HuH-7 (cell line): ENCODE results near the gene NOD1.
"Not testable (repeated sequence)": the region's sequence is repeated elsewhere in the genome, so short reads cannot be mapped to it uniquely, and the experiment has no call there.

ENCODE experiments used
- DNase-seq: peaks from one replicate; pipeline ENCODE4 v3.0.0; 2011; ENCODE audit warnings: low spot score

Gene NOD1

DNA sequence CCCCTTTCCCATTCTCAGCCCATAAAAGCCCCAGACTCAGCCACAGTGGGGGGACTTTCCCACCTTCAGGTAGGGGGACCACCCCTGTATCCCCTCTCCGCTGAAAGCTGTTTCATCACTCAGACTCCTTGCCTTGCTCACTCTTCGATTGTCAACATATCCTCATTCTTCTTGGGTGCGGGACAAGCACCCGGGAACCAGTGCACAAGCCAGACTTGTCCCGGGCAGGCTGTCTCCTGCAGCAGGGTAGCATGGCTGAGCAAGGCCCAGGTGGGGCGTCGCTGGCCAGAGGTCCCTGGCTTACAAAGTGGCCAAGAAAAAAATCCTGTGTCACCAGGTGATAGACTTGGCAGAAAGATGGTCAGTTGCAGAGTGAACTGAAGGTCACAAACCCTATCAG is 64.7 kb downstream of the NOD1 start:
- no peak for DNase-seq

DNA sequence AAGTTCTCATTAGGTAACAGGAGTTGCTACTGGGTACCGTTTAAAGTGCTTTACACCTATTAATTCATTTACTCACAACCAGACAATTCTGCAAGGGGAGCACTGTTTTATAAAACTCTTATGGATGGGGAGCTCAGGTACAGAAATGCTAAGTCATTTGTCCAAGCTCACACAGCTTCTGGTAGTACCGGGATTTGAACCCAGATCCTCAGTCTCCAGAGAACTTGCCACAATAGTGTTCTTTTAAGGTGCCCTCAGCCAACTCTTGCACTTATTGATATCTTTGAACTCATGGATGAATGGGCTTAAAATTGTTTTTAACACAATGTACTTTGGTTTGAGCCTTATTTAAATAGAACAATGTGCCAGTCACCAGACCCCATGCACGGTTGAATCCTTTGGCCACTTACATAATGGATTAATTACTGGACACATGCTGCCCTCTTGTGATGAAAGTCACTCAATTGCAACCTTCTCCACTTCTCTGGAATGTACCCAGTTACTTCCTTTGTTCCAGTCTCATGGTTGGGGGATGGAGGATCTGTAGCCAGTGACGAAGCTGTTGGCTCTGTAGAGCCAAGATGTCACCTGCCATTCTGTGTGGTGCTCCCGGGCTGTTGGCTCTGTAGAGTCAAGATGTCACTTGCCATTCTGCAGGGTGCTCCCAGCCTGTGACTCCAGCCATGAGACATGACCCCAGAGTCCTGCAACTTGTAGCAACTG is 65.6 kb downstream of the NOD1 start:
- DNase-seq, result peak; percentile 35

DNA sequence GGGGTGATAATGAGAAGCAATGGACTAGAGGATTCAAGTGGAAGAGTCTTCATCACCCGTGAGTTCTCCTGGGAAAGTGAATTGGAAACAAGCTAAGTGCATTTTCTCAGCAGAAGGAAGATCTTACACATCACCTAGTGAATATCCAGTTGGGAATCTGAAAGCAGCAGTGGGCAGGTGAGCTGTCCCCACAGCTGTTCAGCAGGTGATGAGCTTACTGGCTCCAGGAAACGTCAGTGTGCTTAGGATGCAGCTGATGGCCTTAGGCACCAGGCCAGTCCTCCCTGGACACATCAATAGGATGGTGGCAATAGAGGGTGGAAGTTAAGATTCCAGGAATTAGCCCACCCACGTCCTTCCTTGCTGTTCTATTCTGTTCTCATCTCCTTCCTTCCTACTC is 66.7 kb downstream of the NOD1 start:
- no peak for DNase-seq

DNA sequence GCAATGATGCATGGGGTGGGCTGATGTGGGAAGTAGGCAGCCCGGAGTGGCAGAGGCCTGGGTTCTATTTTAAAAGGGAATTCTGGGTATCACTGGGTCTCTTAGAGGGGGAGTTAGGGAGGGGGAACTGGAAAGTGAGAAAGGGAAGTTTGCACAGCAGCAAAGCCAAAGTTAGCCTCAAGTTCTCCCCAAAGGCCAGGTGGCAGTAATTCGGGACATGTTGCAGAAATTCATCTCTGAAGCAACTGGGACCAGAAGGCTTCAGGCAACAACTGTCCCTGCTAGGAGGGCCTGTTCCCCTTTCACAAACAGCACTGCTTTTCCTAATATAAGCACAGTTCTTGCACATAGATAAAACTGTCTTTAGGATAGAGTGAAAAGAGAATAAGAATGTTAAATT is 67.4 kb downstream of the NOD1 start:
- no peak for DNase-seq

DNA sequence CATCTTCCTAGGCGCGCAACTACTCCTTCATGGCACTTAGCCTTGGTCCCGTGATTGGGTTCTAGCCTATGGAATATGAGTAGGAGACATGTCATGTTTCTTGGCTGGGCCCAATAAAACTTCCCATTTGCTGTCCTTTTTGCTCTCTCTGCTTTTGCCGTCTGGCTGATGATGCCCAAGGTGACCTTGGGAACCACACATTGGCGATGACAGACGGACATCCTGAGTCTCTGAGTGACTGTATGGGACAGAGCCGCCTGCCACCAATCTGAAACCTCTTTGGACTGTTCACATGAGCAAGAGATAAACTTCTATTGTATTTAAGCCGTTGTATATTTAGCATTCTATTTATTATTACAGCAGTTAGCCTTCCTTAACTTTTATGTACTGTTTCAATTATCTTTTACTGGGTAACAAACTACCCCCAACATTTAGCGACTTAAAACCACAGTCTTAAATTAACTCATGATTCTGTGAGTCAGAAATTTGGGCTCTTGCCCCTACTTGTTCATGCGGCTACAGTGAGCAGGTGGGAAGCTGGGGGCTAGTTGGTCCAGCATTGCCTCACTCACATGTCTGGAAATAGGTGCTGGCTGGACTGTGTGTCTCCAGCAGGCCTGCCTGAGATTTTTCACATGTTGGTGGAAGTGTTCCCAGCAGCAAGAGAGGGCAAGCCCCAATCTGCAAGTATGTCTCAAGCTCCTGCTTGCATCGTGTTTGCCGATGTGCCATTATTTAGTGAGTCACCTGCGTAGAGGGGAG is 71.7 kb downstream of the NOD1 start:
- DNase-seq, result no peak

DNA sequence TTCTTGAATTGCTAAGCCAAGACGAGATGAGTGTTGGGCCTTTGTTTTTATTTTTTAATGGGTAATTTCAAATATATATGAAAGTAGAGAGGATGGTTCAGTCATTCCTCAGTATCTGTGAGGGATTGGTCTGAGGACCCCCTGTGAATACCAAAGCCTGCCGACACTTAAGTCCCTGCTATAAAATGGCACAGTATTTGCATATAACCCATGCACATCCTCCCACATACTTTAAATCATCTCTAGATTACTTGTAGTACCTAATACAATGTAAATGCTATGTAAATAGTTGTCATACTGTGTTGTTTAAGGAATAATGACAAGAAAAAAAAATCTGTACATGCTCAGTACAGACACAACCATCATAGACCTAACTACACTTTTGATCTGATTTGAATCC is 73.4 kb downstream of the NOD1 start:
- no peak for DNase-seq

DNA sequence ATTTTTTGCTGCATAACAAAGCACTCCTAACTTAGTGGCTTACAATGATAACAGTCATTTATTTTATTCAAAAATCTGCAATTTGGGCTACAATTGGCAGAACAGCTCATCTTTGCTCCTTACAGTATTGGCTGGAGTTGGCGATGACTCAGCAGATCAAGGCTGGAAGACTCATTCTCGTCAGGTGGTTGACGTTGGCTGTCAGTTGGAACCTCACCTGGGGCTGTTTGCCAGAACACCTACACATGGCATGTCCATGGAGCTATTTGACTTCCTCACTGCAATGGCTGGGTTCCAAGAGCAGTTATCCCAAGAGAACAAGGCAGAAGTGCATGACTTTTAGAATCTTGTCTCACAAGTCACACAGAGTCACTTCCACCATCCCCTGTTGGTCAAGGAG is 75.1 kb downstream of the NOD1 start:
- DNase-seq, result no peak

DNA sequence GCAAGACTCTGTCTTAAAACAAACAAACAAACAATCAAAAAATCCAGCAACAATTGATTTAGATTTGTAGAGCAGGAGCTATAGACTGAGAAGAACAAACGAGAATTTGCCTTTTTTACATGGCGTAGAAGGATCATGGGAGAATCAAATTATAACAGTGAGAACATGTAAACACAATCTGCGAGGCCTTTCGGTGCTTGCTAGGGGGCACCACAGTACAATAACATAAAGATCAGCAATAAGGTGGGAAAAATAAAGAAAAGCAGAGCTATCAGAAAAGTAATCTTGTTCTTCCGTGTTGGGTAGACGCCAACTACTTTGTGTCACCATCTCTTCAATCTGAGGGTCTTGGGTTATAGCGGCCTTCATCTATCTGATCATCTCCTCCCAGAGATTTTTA is 82.2 kb downstream of the NOD1 start:
- DNase-seq, result no peak

DNA sequence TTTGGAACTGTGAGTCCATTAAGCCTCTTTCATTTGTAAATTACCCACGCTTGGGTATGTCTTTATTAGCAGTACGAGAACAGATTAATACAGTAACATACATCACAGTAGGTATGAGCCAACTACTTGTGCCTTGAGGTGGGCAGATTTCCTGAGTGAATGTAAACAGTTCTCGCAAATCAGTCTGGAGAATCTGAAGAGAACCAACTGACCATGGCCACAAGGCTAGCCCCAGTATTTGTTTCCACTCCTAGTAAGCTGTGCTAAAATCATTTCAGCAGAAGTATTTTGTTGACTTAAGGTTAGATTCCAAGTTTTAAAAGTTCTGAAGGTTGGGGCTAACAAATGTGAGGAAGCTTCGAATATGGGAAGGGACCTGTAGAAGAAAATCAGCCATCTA is 82.9 kb downstream of the NOD1 start:
- no peak for DNase-seq

DNA sequence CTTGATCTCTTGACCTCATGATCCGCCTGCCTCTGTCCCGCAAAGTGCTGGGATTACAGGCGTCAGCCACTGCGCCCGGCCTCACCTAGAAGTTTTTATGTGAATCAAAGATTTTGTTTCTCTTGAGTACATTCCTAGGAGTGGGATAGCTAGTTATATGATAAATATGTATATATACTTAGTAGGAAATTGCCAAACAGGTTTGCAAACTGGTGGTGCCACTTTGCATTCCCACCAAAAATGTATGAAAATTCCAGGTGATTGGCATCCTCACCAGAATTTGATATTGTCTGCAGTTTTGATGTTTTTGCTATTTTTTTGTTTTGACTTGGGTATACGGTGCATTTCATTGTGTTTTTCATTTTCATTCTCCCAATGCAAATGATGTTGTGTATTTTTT is 86.8 kb downstream of the NOD1 start:
- DNase-seq, result no peak

DNA sequence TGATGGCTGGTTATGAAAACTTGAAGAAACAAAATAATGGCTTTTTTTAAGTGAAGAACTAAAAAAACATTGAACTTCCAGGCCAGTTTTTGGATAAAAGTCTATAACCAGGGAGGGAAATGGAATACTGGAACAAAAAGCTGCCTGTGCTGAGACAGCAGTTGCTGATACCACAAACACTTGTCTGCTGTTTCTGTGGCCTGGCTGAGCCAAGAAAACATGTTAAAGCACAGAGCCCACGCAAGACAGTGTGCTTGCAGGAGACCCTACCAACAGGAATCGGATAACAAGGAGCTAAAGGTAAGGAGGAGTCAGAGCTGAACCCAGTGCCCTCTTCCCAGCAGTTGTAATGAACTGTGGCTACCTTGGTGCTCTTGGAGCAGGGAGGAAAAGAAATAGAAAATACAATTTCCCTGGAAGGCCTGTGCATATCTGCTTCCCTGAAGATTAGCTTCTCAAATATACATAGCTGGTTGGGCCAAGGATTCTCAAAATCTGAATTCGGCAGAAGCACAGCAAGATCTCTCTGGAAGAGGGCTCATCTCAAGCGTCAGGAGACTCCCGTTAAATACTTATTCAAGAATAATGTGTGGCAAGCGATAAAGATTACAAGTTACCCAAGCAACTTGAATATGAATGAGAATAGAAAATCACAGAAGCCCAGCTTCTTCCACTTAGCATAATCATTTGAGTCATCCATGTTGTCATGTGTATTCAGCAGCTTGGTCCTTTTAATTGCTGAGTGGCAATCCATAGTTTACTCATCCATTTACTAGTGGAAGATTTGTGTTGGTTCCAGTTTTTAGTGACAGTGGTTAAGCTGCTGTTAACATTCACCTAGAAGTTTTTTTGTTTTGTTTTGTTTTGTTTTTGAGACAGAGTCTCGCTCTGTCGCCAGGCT is 87.6 kb downstream of the NOD1 start:
- DNase-seq, result no peak

DNA sequence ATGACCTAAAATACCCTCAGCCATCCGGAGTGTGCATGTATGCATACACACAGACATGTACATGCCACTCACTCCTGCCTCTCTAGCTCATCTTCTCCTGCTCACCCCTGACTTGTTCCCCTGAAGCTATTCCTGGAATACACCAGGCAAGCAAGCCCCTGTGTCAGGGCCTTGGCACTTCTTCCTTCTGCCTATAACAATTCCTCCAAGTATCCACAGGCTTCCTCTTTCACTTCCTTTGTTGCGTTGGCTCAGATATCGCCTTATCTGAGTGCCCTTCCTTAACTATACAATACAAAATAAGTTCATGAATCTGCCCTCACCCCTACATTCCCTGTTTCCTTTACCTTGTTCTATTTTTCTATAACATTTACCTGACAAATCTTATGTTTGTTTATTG is 88.8 kb downstream of the NOD1 start:
- DNase-seq, result no peak

DNA sequence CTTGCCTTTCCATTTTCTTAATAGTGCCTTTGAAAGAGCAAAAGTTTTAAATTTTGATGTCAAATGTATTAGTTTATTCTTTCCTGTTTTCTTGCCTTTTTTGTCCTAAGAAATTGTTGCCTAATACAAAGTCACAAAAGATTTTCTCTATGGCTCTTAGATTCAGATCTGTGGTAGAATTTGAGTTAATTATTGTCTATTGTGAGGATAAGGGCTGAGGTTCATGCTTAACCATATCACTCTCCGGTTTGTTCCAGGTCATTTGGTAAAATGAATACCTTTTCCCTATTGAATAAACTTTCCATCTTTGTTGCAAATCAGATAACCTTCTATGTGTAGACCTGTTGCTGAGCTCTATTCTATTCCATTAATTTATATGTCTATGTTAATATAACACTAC is 96.0 kb downstream of the NOD1 start:
- no peak for DNase-seq

DNA sequence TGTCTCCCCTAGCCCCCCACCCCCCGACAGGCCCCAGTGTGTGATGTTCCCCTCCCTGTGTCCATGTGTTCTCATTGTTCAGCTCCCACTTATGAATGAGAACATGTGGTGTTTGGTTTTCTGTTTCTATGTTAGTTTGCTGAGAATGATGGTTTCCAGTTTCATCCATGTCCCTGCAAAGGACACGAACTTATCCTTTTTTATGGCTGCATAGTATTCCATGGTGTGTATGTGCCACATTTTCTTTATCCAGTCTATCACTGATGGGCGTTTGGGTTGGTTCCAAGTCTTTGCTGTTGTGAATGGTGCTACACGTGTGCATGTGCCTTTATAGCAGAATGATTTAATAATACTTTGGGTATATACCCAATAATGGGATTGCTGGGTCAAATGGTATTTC is 97.8 kb downstream of the NOD1 start:
- not testable (repeated sequence) for DNase-seq

DNA sequence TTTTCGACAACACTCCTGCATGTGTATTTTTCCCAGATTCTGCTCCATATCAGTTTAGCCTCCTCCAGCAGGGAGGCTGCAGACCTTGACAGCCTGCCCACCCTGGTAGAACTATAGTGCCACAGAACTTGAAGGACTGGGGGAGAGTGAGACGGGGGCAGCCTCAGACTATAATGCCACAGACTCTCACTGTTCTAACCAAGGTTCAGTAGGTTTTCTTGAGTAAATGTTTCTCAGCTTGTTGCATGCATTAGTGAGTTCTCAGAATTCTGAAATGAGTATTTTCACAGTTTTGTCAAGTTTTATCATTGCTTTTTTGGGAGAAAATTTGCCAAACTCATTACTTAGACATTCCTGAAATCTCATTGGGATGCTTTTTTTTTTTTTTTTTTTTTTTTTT is 98.3 kb downstream of the NOD1 start:
- no peak for DNase-seq

DNA sequence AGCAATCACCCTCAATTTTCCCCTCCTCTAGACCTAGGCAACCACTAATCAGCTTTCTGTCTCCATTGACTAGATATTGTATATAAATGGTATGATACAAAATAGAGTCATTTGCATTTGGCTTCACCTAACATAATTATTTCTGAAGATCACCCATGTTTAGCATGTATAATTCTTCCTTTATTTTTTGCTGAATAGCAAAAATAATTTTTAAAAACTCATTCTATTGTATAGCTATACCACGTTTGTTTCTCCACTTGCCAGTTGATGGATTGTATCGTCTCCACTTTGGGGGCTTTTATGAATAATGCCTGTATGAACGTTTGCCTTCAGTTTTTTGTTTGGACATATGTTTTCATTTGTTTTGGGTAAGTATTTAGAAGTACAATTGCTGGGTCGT is 98.8 kb downstream of the NOD1 start:
- DNase-seq, result no peak

DNA sequence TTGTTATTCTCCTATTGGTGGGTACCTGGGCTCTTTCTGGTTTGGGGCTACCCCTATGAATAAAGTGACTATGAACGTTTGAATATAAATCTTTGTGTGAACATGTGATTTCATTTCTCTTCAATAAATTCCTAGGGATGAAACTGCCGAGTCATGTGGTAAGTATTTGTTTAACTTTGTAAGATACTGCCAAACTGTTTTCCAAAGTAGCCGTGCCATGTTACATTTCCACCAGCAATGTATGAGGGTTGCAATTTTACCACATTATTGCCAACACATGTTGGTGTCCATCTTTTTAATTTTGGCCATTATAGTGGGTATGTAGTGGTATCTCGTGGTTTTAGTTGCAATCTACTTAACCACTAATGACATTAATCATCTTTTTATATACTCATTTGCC is 99.5 kb downstream of the NOD1 start:
- no peak for DNase-seq

DNA sequence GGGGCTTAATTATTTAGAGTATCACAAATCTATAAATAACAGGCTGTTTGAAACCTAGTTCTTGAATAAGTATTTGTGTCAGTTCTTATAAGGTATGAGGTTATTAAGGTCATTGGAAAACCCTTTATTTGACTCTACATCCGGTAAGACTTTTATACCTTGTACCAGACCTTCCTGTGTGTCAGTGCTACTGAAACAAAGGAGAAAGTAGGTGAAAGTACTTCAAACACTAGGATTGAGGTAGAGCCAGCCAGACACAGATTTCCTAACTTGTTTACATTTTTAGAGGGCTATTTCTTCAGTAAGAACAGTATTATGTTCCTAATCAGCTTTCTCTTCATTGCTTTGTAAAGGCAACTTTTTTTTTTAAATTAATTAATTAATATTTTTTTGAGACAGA is 100.3 kb downstream of the NOD1 start:
- no peak for DNase-seq
